ENCODE measurements around the gene RNF144A. TPM values are rescaled to one million over a fixed set of nuclear protein-coding genes. Genes with fewer than 3 reads are reported as not detected.

RNF144A gene
- total RNA-seq, 1 experiment from 2014 or later: 13.0 TPM

- Histone ChIP-seq H3K27me3 (ENCODE audit: insufficient read depth, low read length) (no peaks in the 10 kb centered on the region), H3K79me2 (ENCODE audit: insufficient read depth, low read length) (no peaks in the 10 kb centered on the region), H3K9me3 (ENCODE audit: control insufficient read depth in 1 of 2, insufficient read depth in 1 of 2, low read depth in 1 of 2, low read length in 2 of 2) (no peaks in the 10 kb centered on the region), H3K27ac (ENCODE audit: low read depth, low read length) (no peak overlapping the region), H3K4me1 (ENCODE audit: control insufficient read depth in 1 of 2, insufficient read depth in 2 of 2, low read length in 2 of 2) (no peaks in the 10 kb centered on the region), H3K9ac (ENCODE audit: low read length) (no peak overlapping the region), H3K36me3 (ENCODE audit: control insufficient read depth in 1 of 2, insufficient read depth in 2 of 2, low read length in 2 of 2) (no peaks in the 10 kb centered on the region), H4K20me1 (ENCODE audit: insufficient read depth) (no peaks in the 10 kb centered on the region), H3K4me2 (ENCODE audit: low read length) (no peak overlapping the region), H2AFZ (ENCODE audit: low read depth, low read length, poor library complexity, severe bottlenecking) (no peak overlapping the region), H3K4me3 (replicated peaks in 1 of 2; ENCODE audit: low read depth in 1 of 2, low read length in 2 of 2) (no peak overlapping the region), H3K9me2 (ENCODE audit: insufficient read depth) (no peaks in the 10 kb centered on the region)
- no peak for DNase-seq (ENCODE audit: low read depth, low spot score)
- intact Hi-C loops (cut with micrococcal nuclease): no loop called here
- ChIA-PET POLR2A (no interaction called here), RAD21 (ENCODE audit: low non-redundant PET in 1 of 2, low total read pairs in 2 of 2, uncharacterized antibody in 2 of 2, unreplicated experiment in 2 of 2) (no interaction called here), CTCF (no interaction called here)
- ATAC-seq: no peak
- BruUV-seq (replicated peaks): no TSS peak
- TF ChIP-seq MAX (IDR thresholded peaks at IDR 0.05) (no peak), SRF (IDR thresholded peaks at IDR 0.05; ENCODE audit: low read depth) (no peak), FOSL1 (IDR thresholded peaks at IDR 0.05; ENCODE audit: low read depth) (no peak), TCF7L2 (IDR thresholded peaks at IDR 0.05; ENCODE audit: borderline replicate concordance, extremely low read depth, insufficient read depth, insufficient read length) (no peak), REST (IDR thresholded peaks at IDR 0.05; ENCODE audit: low read depth) (no peak), EZH2 (IDR thresholded peaks at IDR 0.05) (no peak), RAD21 (IDR thresholded peaks at IDR 0.05; ENCODE audit: low read depth) (no peak), EGR1 (IDR thresholded peaks at IDR 0.05; ENCODE audit: low read depth) (no peak), CEBPB (IDR thresholded peaks at IDR 0.05; ENCODE audit: low read depth) (no peak), POLR2AphosphoS5 (IDR thresholded peaks at IDR 0.05; ENCODE audit: low read depth, low read length) (no peak)
Observed at GRCh38 chr2:7063789-7064188, 146.6 kb downstream of the RNF144A start.

Data from HCT116 (cell line).